Endothelial cell of hepatic sinusoid (primary cell): ENCODE data around the gene COL4A5.
"Not testable (repeated sequence)": the region's sequence is repeated elsewhere in the genome, so short reads cannot be mapped to it uniquely, and the experiment has no call there.

ENCODE experiments used
- in situ Hi-C: cut with HindIII; loops from 2 replicates; pipeline ENCODE4 v1.10.0; 2017; ENCODE audit warnings: low sequenced_read_pairs

Gene COL4A5

DNA sequence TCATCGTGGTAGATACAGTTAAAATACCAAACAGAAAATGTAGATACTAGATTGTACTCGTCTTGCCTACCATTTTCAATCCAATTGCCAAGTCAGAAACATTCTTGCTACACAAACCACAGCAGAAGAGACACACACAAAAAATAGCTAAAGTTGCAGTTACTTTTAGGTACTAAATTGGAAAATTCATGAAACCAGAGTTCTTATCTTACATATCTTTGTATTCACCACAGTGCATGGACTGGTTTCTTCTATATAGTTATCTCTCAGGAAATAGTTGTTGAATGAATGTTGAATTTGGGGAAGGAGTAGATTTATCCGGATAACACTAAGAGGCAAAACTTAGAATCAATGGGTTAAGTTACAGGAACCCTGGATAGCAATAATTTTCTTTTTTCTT, 14.2 kb downstream of the COL4A5 start:
- in situ Hi-C loops, result no loop called here

DNA sequence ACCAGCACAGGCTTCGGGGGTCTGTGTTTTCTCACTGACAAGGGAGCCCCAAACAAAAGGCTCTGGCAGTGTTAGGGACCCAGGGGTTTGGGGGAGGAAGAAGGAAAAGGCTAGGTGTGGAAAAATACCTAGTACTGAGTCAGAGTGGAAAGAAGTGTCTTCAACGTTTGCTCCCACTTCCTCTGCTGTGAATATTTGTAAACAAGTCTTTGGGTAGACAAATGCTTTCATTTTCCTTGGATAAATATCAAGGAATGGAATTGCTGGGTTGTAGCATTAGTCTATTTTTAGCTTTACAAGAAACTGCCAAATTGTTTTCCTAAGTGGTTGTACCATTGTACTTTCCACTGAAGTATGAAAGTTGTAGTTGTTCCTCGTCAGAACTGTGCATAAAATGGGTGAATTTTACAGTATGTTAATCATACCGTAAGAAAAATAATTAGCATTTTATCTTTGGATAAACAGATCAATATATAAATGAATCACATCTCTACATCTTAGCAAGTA, 17.4 kb downstream of the COL4A5 start:
- in situ Hi-C loops, result no loop called here

DNA sequence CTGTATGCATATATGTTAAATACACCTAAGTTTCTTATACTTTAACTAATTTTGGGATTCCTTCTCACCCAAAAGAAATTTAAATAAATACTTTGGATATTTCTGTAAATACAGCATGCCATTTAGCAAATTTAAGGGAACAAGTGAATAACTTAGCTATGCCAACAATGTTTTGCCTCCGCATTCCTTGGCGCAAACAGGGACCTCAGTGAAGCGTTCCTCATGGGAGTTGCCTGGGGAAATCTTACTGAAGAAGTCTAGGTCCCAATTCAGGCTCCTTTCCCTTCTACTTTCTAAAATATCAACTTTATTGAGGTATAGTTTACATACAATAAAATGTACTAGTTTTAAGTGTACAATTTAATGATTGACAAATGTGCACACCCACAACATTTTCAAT, 25.0 kb downstream of the COL4A5 start:
- in situ Hi-C loops, result loop anchor here (5.0 kb wide), 1 partner anchor 53 kb away; no protein-coding TSS in a partner anchor

DNA sequence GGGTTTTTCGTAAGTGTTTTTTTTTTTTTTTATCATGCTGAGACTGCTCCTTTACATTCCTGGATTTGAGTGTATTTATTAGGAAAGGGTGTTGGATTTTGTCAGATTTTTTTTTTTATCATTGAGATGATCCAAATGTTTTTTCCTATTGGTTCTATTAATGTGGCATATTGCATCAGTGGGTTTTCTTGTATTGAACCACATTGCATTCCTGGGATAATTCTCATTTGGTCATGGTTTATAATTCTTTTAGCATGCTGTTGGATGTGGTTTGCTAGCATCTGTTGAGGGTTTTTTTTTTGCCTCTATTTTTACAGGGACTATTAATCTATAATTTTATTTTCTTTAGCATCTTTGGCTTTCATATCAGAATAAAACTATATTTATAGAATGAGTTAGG, 28.8 kb downstream of the COL4A5 start:
- in situ Hi-C loops, result no loop called here

DNA sequence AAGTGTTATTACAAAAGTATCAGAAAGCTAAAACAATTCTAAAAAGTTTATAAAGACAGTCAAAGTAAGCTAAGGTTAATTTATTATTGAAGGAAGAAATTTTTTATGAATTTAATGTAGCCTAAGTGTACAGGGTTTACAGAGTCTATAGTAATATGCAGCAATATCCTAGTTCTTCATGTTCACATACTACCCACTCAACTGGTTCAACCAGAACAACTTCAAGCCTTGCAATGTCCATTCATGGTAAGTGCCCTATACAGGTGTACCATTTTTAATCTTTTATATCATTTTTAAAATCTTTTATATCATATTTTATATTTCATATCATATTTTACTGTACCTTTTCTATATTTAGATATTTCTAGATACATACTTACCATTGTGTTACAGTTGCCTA, 34.3 kb downstream of the COL4A5 start:
- in situ Hi-C loops, result no loop called here

DNA sequence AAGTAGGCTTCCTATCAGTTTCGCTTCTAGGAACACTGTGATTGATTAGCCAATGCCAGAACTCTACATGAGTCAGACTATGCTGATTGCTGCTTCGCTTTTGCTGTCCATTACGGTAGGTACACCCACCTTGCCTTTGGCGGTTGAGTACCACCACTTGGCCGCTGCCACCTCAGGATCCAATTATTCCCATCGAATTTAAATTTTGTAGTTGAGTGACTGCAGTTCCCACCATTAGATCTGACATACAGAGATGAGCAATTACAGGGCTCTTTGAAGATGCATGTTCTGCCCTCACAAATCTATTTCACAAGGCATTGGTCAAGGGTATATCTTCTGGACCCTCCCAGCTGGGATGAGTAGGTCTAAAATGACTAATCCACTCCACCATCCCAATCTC, 41.9 kb downstream of the COL4A5 start:
- in situ Hi-C loops, result not testable (repeated sequence)

DNA sequence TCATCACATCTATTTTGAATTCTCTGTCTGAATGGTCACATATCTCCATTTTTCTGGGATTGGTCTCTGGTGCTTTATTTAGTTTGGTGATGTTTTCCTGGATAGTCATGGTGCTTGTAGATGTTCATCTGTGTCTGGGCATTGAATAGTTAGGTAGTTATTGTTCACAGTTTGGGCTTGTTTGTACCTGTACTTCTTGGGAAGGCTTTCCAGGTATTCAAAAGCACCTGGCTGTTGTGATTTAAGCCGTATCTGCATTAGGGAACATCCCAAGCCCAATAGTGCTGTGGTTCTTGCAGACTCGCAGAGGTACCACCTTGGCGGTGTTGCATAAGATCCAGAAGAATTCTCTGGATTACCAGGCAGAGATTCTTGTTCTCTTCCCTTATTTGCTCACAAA, 44.6 kb downstream of the COL4A5 start:
- in situ Hi-C loops, result no loop called here

DNA sequence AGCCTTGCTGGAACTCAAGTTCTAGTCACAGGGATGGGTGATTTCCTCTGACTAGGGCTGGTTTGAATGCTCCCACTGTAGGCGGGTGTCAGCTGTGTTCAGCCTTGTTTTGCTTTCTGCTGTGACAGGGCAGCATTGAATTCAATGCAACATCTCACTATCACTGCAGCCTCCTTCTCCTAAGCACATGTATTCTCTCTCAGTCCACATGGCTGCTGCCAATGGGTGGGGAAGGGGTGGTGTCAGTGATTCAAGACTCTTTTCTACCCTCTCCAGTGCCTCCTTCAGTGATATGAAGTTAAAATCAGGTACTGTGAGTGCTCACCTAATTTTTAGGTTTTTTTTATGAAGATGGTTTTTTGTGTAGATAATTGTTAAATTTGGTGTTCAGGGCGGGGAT, 46.3 kb downstream of the COL4A5 start:
- in situ Hi-C loops, result no loop called here

DNA sequence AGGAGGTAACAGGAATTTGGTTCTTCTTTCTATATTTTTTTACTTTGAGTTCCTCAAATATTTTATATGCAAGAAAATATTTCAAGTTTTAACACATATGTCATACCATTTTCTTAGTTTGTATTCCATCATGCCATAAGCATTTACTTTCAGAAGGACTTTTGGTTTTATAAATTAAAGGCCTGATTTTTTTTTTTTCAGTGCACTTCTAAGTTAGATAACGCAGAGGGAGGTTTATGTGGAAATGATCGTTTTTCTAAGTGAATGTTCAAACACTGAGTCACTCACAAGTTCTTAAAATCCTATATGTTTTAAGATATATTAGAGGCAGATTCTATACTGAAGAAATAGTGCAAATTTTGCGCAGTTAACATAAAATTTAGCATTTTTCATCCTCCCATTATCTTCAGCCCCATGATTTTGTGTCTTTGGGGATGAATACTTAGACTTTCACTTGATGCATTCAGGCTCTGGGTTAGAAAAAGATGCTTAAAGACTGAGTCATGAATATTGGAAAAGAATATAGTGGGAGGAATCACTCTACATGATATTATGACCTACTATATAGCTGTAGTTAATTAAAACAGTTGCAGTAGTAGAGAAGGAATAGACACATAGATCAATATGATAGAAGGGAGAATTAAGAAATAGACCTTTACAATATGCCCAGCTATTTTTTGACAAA, 54.9 kb downstream of the COL4A5 start:
- in situ Hi-C loops, result no loop called here

DNA sequence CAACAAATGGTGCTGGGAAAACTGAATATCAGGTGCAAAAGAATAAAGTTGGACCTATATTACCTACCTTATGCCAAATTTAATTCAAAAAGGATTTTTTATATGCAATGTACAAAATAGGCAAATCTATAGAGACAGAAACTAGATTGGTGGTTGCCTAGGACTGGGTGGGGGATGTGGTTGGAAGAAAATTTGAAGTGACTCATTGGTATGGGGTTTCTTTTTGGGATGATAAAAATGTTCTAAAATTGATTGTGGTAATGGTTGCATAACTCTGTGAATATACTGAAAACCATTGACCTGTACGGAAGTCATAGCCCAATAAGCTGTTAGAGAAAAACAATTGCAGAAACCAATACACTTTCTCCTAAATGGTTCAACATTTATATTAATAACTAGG, 72.1 kb downstream of the COL4A5 start:
- in situ Hi-C loops, result no loop called here

DNA sequence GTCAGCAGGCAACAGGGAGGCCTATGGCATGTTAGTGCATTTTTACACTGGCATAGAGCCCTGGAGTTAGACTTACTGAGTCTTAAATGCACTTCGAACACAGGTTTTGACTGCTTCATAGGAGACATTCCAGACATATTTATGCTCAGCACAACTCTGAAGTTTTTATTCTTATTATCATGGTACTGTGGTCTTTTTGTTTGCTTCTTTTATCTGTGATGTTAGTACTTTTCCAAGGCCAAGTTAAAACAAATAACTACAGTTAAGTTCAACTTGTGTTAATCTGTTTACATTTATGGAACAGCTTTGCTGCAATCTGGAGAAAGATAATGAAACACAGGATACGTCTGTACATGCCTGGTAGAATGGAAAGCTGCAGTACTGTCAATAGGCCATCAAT, 76.5 kb downstream of the COL4A5 start:
- in situ Hi-C loops, result loop anchor here (5.0 kb wide), 1 partner anchor 54 kb away; no protein-coding TSS in a partner anchor

DNA sequence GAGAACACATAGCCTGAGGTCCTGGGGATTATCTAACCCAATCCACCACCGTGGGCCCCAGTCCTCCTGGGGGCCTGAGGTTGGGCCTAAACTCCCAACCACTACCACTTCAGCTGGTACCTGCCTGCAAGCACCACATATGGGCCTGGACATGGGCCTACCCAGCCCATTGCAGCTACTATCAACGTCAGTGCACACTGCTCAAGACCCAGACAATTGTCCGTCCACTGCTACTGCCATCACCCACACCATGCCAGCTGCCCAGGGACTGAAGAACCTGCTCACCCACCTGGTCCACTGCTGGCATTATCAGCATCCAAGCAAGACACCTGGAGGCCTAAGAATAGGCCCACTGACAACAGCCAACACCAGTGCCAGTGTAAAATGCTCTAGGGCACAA, 88.1 kb downstream of the COL4A5 start:
- in situ Hi-C loops, result no loop called here

DNA sequence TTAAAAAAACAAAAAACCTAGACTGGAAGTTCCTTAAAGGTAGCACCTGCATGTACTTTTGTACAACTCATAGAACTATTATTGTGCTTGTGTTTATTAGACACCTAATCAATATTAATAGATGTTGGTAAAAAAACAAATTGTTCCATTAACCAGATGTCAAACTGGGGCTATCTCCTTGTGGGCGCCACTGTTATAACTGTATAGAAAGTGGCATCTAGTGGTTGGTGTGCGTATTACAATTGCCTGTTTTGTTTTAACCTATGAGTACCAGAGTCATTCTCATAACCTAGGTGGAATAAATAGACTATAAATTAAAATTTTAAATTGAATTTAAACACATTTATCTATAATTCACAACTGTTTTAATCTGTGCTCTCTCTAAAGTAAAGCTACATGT, 97.4 kb downstream of the COL4A5 start:
- in situ Hi-C loops, result no loop called here

DNA sequence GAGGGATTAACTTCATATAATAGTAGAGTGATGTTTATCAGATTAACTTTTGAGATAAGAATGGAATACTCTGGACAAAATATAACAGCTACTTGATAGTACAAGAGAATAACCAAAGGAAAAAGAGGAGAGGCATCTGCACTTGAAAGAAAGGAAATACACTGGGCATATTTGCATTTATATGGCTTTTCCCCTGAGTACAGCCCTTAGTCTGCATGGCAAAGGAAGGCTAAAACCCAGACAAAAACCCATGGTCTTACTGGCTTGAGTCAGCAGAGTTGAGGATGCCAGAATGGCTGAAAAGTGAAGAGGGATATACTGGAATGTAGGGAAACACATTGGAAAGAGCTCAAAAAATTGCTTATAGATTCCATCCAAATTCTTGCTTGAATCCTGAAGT, 101.6 kb downstream of the COL4A5 start:
- in situ Hi-C loops, result no loop called here

DNA sequence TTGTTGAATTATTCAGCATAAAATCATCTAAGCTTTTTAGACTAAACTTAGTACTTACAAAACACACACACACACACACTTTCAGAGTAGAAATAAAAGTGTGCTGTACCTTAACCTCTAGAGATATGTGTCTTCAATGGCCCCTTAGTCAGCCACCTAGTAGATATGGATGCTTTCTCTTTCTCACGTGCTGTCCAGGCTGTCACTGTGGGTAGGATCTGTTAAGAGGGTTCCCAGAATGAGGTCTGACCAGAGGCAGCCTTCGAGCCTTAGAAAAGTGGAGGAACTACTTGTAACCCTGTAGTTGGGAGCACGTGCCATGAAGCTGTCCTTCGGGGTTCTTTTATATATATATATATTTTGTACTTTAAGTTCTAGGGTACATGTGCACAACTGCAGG, 117.9 kb downstream of the COL4A5 start:
- in situ Hi-C loops, result no loop called here

DNA sequence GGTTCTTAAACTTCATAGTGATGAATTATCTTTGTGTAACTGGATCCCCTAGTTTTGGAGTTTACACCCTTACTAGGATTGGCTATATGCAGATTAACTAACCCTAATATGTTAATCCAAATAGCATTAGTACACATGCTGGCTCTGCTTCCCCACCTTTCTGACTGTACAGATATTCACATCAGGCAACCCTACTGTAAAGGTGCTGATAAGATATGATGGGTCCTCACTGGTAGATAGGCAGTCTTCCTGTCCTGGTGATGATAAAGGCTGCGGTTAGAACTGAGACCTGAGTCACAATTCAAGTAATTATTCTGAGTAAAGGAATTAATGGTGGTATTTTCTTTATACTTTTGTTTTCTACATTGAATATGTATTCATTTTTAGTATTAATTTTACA, 118.6 kb downstream of the COL4A5 start:
- in situ Hi-C loops, result no loop called here

DNA sequence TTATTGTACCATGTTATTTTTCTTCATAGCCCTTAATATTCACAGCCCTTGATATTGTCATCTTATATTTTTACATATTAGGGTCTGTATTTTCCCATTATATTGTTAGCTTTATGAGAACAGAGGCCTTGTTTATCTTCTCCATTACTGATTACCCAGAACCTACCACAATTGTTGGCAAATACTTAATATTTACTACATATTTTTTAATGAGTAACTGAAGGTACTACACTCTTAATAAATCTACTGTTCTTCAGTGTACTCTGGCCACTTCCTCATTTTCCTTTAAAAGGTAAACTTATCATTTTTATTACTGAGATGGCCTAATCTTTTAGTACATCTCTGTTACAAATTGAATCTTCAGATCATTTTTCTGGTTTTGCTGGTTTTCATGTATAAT, 133.5 kb downstream of the COL4A5 start:
- in situ Hi-C loops, result no loop called here

DNA sequence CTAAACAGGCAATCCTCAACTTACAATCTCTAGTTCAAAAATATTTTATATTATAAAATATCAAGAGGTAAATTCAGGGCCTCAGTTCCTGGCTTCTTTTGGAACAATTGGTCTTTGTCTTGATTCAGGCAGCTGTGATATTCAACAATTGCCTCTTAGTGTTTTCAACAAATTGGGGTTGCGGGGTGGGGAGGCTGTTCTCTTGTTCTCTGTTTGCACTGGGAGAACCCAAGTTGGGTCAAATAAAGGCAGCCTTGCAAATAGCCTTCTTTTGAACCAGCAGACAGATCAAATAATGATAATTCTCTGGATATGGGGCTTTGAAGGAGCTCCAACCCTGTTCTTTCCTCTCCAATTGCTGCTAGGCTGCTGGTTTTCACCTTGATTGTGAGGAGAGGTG, 142.5 kb downstream of the COL4A5 start:
- in situ Hi-C loops, result no loop called here

DNA sequence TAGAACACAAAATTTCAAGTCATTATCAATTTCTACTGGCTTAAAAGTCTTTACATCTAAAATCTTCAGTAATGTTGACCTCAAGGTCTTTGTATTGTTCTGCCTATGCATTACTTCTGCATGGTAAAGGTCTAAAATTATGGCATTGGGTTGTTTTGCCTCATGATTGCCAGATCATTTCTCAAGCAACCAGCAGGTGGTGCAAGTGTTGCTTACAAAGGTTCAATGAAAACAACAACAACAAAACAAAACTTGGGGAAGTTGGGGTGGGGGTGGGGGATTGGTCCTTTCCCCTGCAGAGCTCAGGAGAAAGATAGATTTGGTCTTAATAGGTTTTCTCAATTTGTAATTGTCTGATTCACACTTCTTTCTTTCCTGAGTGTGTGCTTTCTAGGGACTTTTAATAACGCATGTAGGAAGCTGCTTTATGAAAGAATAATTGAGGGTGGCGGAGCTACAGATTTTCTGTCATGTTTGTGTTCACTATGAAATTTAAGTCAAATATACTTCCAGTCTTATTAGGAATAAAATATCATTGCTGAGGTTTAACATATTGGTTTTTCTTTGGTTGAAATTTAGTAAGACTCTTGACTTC, 145.1 kb downstream of the COL4A5 start:
- in situ Hi-C loops, result no loop called here

DNA sequence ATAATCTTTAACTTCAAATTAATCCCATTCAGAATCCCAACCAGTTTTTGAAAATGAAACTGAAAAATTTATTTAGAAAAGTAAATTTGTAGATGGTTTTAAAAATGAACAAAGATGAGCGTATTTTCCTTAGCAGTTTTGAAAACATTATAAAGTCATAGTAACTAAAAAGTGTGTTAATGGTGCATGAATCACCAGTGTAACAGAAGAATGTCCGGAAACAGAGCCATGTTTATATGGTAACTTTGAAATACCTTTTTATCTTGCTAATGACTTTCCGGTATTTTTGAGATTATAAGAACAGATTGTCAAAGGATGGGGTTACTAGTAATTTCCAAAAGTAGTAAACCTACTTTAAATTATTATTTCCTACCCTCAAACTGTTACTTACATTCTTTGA, 150.9 kb downstream of the COL4A5 start:
- in situ Hi-C loops, result no loop called here

DNA sequence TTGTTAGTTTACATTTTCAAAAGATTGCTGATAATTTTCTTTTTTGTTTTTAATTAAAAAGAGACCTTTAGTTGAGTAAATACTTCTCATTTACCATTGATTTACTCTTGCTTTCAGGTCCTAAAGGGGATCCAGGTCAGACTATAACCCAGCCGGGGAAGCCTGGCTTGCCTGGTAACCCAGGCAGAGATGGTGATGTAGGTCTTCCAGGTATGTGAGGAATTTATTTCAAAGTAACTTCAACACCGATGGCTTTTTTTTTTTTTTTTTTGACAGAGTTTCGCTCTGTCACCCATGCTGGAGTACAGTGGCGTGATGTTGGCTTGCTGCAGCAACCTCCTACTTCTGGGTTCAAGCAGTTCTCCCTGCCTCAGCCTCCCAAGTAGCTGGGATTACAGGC, 161.6 kb downstream of the COL4A5 start:
- in situ Hi-C loops, result no loop called here

DNA sequence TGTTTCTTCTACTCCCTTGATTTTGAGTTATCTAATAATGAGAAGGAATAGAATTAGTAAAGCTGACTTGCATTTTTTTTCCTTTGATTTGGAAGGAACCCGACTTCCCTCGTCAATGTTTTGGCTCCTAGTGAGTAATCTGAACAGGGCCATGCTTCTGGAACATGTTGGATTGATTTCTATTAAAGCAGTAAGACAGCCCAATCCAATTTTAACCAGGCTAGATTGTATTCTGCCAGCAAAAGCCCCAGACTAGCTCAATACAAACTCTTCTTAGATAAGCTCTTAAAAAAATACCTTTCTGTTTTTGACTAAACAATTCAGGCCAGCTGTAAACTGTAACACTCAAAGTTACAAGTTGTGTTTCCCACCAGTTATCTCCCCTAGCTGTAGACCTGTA, 170.5 kb downstream of the COL4A5 start:
- in situ Hi-C loops, result no loop called here

DNA sequence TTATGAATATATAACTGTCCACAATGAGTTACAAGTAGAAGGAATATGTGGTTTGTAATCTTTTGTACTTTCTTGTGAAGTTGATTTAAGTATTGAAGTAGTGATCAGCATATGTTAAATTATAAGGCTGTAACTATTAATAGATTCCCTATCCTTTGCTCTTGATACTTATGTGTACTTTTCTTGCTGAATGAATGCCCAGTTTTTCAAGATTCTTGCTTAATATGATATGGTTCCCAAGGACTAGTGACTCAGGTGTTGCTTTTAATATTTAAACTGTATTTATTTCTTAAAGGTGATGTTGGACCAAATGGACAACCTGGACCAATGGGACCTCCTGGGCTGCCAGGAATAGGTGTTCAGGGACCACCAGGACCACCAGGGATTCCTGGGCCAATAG, 175.0 kb downstream of the COL4A5 start:
- in situ Hi-C loops, result loop anchor here (5.0 kb wide), 1 partner anchor 73 kb away; no protein-coding TSS in a partner anchor
